SH-SY5Y (cell line): ENCODE results near the gene RBM17.

Experiments used
- GATA2 ChIP-seq: IDR thresholded peaks from 2 replicates; pipeline ENCODE4 v1.6.1; 2011; ENCODE audit warnings: mild to moderate bottlenecking, low read depth, low read length
- GATA3 ChIP-seq: IDR thresholded peaks from 2 replicates; pipeline ENCODE4 v1.6.1; 2011; ENCODE audit warnings: low read depth, mild to moderate bottlenecking, low read length, moderate library complexity

DNA sequence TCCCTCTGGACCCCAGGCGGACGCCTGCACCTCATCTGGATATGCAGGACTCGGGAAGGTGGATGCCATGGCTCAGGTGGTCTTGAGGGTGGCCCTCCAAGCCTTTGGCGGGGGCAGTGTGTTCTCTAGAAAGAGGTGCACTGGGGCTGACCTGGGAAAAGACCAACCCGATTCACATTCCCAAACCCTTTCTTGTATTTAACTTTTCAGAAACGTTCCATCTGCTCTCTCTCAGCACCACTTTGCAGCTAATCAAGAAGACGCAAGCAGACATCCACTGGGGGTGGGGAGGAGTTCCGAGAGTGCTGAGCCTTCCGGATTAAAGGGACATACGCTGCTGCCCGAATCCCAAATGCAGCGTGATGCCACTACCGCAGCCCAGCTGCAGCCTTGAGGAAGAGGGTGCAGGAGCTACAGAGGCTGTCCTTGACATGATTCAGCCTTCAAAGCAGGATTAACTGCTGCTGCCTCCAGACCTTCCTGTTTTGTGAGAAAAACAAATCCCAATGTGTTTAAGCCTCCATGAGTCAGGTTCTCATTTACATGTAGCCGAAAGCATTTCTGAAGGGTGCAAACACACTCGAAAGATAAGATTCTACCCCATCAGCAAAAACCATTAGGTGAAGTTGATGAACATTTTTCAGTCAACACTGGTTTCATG, 39.9 kb downstream of the RBM17 start:
- no peak for TF ChIP-seq GATA2
- no peak for TF ChIP-seq GATA3
